Activated T-helper 1 cell treated with anti-CD3 and anti-CD28 coated beads, Interleukin-12 subunit alpha, Interleukin-12 subunit beta, Interleukin-2, Interleukin-4 antibody, amounts not matched to agents 30 ng/mL and 10 ng/mL and 1 ng/mL, durations not matched to agents 14 hours and 24 hours and 36 hours (primary cell): ENCODE data around the gene ERC2. TPM values are rescaled to one million over a fixed set of nuclear protein-coding genes. Genes with fewer than 3 reads are reported as not detected.

Experiments
- DNase-seq: peaks from one replicate; pipeline ENCODE4 v3.0.0; 2021; ENCODE audit warnings: low spot score
- H3K27ac Mint-ChIP-seq: one replicate; pipeline ENCODE4 v1.8.0; 2021; ENCODE audit warnings: mild to moderate bottlenecking, mixed read lengths
- H3K27me3 Mint-ChIP-seq: one replicate; pipeline ENCODE4 v1.8.0; 2022; ENCODE audit warnings: mild to moderate bottlenecking, moderate library complexity, mixed read lengths; ENCODE audit not compliant: insufficient read depth
- H3K36me3 Mint-ChIP-seq: one replicate; pipeline ENCODE4 v1.8.0; 2021; ENCODE audit warnings: low read depth, mixed read lengths
- H3K4me1 Mint-ChIP-seq: one replicate; pipeline ENCODE4 v1.8.0; 2021; ENCODE audit warnings: low read depth, mixed read lengths
- H3K4me3 Mint-ChIP-seq: one replicate; pipeline ENCODE4 v1.8.0; 2021; ENCODE audit warnings: mild to moderate bottlenecking, moderate library complexity, mixed read lengths
- H3K9me3 Mint-ChIP-seq: one replicate; pipeline ENCODE4 v1.8.0; 2021; ENCODE audit warnings: mixed read lengths
- intact Hi-C: fragments of 100-400 bp; cut with micrococcal nuclease; formaldehyde crosslinking; loops from one replicate; pipeline ENCODE4 v1.15.1; 2024
- total RNA-seq: library from RNA; stranded (reverse); gene quantifications from 2 replicates; pipeline ENCODE4 v1.2.3, GENCODE V29; 2022

Gene ERC2
- total RNA-seq, 1 donor from 2014 or later: not detected

DNA sequence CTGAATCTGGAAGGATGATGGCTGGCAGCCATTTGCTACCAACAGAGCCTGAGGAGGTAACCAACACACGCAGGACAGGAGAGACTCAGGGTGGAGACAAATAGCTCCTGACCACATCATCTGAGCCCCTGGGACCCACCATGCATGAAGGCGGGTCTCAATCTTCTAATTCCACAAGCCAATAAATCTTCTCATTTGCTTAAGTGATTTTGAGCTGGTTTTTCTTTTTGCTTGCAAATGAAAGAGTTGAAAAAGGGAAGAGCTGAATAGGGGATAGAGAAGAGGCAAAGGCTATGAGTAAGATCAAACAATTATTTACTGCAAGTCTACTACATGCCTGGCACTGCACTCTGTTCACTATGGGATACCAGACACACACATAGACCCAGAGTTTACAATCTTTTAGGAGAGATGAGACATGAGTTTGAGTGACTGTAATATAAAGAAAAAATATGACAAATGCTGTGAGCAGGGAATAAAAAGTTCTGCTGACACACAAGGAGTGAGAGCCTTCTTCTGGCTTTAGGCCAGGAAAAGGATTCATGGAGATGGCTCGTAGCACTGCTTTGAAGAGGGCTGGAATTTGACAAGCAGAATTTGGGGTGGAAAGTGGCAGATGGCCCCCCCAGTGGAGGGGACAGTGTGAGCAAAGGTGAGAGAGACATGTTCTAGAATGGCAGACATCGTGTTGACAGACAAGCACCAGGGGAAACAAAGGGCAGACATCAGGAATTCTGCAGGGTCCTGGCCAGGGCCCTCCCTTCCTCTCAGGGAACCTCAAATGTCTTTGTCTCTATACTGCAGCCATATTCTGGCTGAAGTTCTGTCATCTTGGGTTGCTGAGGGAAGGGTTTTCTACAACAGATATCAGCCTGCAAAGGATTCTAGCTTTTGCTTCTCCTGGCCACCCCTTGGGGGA is 911.4 kb downstream of the ERC2 start:
- H3K9me3 Mint-ChIP-seq: peaks cover 3% of the 10 kb centered on the region
- H3K27ac Mint-ChIP-seq: no peak overlapping the region
- H3K27me3 Mint-ChIP-seq: peaks cover 2% of the 10 kb centered on the region
- H3K36me3 Mint-ChIP-seq: no peaks in the 10 kb centered on the region
- intact Hi-C loops: no loop called here
- no peaks in the 10 kb centered on the region for H3K4me1 Mint-ChIP-seq
- DNase-seq: no peak
- H3K4me3 Mint-ChIP-seq: no peak overlapping the region

GRCh38 chr3:55555873-55556618 is 912.2 kb downstream of the ERC2 start:
- intact Hi-C loops: no loop called here
- Mint-ChIP-seq H3K9me3 (peaks cover 3% of the 10 kb centered on the region), H3K27ac (no peak overlapping the region), H3K27me3 (no peaks in the 10 kb centered on the region), H3K36me3 (no peaks in the 10 kb centered on the region), H3K4me1 (no peaks in the 10 kb centered on the region), H3K4me3 (no peak overlapping the region)
- no peak for DNase-seq

- Mint-ChIP-seq H3K4me1 (no peaks in the 10 kb centered on the region), H3K27me3 (no peaks in the 10 kb centered on the region), H3K27ac (no peak overlapping the region), H3K4me3 (no peak overlapping the region), H3K36me3 (no peaks in the 10 kb centered on the region), H3K9me3 (peaks cover 3% of the 10 kb centered on the region)
- no peak for DNase-seq
- intact Hi-C loops: no loop called here
These were observed 913.4 kb downstream of the ERC2 start for GRCh38 chr3:55554634-55555425.

GRCh38 chr3:55551644-55552043 is 916.6 kb downstream of the ERC2 start:
- Mint-ChIP-seq H3K36me3 (no peaks in the 10 kb centered on the region), H3K27me3 (no peaks in the 10 kb centered on the region), H3K9me3 (peaks cover 3% of the 10 kb centered on the region), H3K4me3 (no peak overlapping the region), H3K4me1 (no peaks in the 10 kb centered on the region), H3K27ac (no peak overlapping the region)
- no peak for DNase-seq
- intact Hi-C loops: no loop called here

- no peak overlapping the region for H3K27ac Mint-ChIP-seq
- no peaks in the 10 kb centered on the region for H3K4me1 Mint-ChIP-seq
- H3K4me3 Mint-ChIP-seq: no peak overlapping the region
- H3K27me3 Mint-ChIP-seq: no peaks in the 10 kb centered on the region
- H3K9me3 Mint-ChIP-seq: peaks cover 3% of the 10 kb centered on the region
- intact Hi-C loops: no loop called here
- no peak for DNase-seq
- H3K36me3 Mint-ChIP-seq: no peaks in the 10 kb centered on the region
These were observed 919.1 kb downstream of the ERC2 start for GRCh38 chr3:55549177-55549576.

DNA sequence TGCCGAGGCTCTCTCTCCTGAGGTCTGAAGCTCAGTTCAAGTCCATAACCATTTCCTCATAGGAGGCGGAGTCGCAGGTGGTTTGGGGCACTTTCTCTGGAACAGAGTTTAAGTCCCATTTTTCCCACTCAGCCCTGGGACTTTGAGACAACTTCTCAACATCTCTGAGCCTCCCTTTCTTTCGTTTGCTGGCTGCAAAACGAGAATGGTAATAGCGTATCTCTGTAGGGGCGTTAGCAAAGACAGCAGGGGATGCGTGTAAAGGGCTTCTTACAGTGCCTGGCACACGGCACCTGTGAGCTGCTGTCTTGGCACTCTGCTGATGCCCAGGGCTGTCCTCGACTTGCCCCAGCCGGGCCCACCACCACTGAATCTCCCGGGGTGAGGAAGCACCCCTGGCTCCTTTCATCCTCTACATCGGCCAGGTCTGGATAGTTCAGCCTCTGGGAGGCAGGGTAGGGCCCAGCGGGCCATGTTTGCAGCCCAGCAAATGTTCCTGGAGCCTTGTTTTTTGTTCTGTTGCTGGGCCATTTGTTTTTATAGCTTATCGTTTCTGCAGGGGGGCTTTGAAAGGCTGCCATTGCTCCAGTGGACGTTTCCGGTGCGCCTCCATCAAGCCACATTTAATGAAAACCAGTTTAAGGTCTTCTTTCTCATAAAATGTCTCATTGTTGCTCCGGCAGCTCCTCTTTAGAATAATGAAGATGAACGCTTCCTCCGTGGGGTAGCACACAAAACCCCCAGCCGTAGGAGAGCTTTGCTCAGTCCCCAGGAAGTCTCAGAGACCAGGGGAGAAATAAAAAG is 921.2 kb downstream of the ERC2 start:
- Mint-ChIP-seq H3K36me3 (no peaks in the 10 kb centered on the region), H3K27ac (no peak overlapping the region), H3K4me1 (no peaks in the 10 kb centered on the region), H3K9me3 (no peaks in the 10 kb centered on the region), H3K4me3 (no peak overlapping the region), H3K27me3 (no peaks in the 10 kb centered on the region)
- DNase-seq: no peak
- intact Hi-C loops: no loop called here

GRCh38 chr3:55545995-55546394 is 922.3 kb downstream of the ERC2 start:
- intact Hi-C loops: no loop called here
- Mint-ChIP-seq H3K27ac (no peak overlapping the region), H3K27me3 (no peaks in the 10 kb centered on the region), H3K4me1 (no peaks in the 10 kb centered on the region), H3K36me3 (no peaks in the 10 kb centered on the region), H3K9me3 (no peaks in the 10 kb centered on the region), H3K4me3 (no peak overlapping the region)
- no peak for DNase-seq

GRCh38 chr3:55544219-55544618 is 924.0 kb downstream of the ERC2 start:
- Mint-ChIP-seq H3K36me3 (no peaks in the 10 kb centered on the region), H3K9me3 (no peaks in the 10 kb centered on the region), H3K4me3 (no peak overlapping the region), H3K4me1 (no peaks in the 10 kb centered on the region), H3K27me3 (no peaks in the 10 kb centered on the region), H3K27ac (no peak overlapping the region)
- no peak for DNase-seq
- intact Hi-C loops: no loop called here

DNA sequence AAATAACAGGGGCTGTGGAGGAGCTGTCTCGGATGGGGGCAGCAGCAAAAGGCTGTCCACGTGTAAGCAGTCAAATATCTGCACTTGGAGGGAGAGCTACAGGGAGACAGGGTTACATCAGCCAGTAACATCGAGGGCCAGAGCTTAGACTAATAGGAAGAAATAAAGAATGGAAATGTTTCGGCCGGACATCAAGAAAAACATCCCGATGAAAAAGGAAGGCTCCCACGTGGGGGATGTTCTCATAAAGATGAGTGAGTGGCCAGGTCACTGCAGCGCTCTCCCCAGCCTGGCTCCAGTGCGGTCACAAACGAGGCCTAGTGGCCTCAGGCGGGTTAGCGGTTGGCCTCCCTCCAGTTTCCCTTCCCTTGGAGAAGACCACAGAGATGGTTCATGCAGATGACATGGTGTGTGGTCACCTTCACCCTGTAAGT is 925.1 kb downstream of the ERC2 start:
- H3K9me3 Mint-ChIP-seq: no peaks in the 10 kb centered on the region
- H3K27me3 Mint-ChIP-seq: no peaks in the 10 kb centered on the region
- DNase-seq: no peak
- intact Hi-C loops: no loop called here
- no peaks in the 10 kb centered on the region for H3K4me1 Mint-ChIP-seq
- no peaks in the 10 kb centered on the region for H3K36me3 Mint-ChIP-seq
- no peak overlapping the region for H3K27ac Mint-ChIP-seq
- no peak overlapping the region for H3K4me3 Mint-ChIP-seq

GRCh38 chr3:55541456-55541855 is 926.8 kb downstream of the ERC2 start:
- no peaks in the 10 kb centered on the region for H3K36me3 Mint-ChIP-seq

DNA sequence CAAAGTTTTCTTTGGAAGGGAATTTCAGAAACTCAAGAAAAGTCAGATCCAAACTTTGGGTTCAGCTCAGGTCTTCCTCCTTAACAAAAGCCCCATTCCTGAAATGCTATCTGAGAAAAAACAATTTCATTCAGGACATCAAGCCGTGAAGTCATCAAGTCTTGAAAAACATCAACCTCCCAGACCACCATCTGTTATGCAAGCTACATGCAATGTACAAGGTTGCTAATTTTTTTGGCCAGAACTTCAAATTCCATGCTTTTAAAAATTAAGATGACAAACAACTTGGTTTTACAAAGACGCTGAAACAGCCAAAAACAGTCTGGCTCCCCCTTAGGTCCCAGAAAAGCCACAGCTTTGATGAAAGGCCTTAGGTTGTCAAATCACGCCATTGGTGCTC is 927.3 kb downstream of the ERC2 start:
- H3K4me3 Mint-ChIP-seq: no peak overlapping the region
- no peaks in the 10 kb centered on the region for H3K9me3 Mint-ChIP-seq
- no peaks in the 10 kb centered on the region for H3K4me1 Mint-ChIP-seq
- H3K36me3 Mint-ChIP-seq: no peaks in the 10 kb centered on the region
- intact Hi-C loops: no loop called here
- H3K27me3 Mint-ChIP-seq: no peaks in the 10 kb centered on the region
- no peak overlapping the region for H3K27ac Mint-ChIP-seq
- DNase-seq: no peak

More at GRCh38 chr3:55541456-55541855, 926.8 kb downstream of the ERC2 start:
- Mint-ChIP-seq H3K27me3 (no peaks in the 10 kb centered on the region), H3K4me1 (no peaks in the 10 kb centered on the region), H3K27ac (no peak overlapping the region), H3K4me3 (no peak overlapping the region), H3K9me3 (no peaks in the 10 kb centered on the region)
- no peak for DNase-seq
- intact Hi-C loops: no loop called here

DNA sequence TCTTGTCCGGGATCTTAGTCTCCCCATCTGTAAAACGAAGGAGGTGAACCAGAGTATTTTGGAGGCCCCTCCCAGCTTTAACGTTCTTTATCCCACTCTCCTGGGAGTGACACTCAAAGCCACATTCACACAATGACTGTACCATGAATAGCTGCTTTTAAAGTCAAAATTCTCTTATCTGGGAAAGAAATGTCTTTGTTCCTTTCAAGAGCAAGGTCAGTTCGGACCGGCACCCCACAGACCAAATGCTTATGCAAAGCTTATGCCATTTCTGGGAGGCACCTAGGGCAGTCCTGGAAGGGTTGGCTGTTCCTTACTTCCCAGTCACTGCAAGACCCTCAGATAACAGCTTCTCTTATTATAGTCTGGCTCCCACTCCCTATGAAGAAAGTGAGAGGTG is 927.7 kb downstream of the ERC2 start:
- Mint-ChIP-seq H3K27me3 (no peaks in the 10 kb centered on the region), H3K27ac (no peak overlapping the region), H3K9me3 (no peaks in the 10 kb centered on the region), H3K36me3 (no peaks in the 10 kb centered on the region), H3K4me1 (no peaks in the 10 kb centered on the region), H3K4me3 (no peak overlapping the region)
- intact Hi-C loops: no loop called here
- DNase-seq: no peak
